Umbilical cord (tissue), 2 donors: Measurements from ENCODE around the gene CLDN14. TPM values are rescaled to one million over a fixed set of nuclear protein-coding genes. Genes with fewer than 3 reads are reported as not detected.

Experiments
- DNase-seq: peaks from one replicate; pipeline ENCODE4 v3.0.0-alpha.2; 2015; ENCODE audit warnings: low spot score
- total RNA-seq: library from RNA; depleted of rRNA; stranded (reverse); fragments of >200 nt; gene quantifications from one replicate; pipeline ENCODE4 v1.2.3, GENCODE V29; 2014; ENCODE audit warnings: low replicate concordance; ENCODE audit not compliant: insufficient read depth

The CLDN14 gene, protein sequence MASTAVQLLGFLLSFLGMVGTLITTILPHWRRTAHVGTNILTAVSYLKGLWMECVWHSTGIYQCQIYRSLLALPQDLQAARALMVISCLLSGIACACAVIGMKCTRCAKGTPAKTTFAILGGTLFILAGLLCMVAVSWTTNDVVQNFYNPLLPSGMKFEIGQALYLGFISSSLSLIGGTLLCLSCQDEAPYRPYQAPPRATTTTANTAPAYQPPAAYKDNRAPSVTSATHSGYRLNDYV
- total RNA-seq: 0.96 TPM

DNA sequence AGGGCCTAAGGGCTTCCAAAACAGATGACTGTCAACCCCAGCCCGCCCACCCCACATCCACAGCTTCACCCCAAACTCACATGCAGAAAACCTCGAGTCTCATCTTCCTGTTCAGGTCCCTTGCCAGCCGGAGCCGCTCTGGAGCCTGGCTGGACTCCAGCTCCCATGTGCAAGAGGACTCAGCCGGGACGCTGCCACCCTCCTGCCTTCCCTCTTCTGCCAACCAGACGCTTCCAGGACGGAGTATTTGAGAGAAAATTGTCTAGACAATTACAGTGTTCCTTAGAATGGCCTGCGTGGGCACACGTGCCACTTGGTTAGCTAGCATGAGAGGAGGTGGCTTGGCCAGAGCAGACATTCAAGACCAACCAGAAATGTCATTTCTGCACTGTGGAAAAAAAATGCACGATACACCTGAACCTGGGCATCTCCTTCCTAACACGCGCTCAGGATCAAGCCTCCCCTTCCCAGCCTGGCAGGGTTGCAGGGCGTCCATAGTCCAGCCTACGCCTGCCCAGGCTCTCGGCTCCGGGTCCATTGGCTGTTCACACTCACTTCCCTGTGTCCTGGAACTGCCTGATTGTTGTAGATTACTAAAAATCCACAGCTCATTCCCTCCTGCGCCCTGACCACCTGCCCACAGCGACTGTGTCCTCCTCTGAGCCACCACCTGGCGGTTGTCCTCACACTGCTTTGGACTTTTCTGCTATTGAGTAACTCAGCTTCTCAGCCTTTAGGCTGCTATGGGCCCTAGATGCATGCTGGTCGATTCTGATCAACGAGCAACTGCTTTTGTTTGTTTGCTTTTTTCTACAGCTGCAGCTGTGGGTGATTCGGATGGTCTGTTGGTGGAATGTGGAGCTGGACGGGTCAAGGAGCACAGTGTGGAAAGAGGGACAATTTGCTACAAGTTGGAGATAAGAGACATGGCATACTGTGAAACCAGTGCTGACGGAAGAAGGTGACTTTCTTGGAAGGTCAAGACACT is at the start of gene CLDN14:
CLDN14 (minus strand) TSS at position 708 of the 988 bp plus-strand sequence. CDS start 18,427 bp downstream, outside the sequence.
- DNase-seq: no peak

DNA sequence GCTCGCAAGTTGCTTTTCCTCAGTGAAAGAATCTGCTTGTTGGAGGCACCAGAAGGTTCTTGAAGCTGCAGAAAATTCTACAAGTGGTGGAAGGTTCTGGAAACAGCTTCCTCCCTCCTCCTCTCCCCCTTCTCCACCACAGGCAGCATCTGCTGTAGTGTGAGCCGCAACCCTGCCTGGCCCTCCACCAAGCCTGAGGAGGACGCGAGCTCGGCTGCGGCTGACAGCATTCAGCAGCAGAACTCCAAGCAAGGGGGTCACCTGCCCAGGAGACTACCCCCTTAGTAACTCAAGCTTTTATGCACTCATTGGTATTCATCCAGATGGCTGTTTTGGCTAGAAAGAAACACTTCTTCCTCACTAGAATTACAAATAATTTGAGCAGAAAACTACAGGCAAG is 48.8 kb upstream of the CLDN14 start:
- no peak for DNase-seq

DNA sequence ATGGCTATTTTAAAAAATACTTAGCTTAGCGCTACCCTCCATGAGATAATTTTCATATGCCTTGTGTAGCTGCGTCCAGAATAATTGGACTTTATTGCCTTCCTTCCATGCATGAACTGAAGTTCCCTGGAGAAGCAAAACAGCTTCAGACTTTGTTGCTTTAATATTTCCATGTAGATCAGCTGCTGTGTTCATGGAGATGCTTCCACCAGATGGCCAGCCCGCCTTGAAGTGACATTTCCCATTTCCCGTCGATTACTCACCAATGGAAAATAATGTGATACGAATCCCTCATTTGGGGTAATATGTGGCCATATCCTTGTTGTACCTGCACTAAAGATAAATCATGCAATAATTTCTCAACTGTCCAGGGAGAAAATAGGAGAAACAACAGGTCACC is 47.4 kb upstream of the CLDN14 start:
- DNase-seq: no peak

DNA sequence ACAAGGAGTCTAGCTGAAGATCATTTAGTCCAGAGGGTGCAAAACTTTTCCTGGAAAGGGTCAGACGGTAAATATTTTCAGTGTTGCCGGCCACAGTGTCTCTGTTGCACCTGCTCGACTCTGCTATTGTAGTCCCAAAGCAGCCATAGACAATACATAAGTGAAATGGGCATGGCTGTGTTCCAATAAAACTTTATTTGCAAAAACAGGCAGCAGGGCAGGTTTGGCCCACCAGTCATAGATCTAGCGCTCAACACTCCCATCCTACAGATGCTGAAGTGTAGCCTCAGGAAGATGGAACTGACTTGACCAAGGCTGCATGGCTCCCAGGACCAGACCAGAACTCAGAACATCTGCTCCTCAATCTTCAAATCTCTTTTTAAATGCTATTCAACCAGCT is 46.2 kb upstream of the CLDN14 start:
- DNase-seq: no peak

DNA sequence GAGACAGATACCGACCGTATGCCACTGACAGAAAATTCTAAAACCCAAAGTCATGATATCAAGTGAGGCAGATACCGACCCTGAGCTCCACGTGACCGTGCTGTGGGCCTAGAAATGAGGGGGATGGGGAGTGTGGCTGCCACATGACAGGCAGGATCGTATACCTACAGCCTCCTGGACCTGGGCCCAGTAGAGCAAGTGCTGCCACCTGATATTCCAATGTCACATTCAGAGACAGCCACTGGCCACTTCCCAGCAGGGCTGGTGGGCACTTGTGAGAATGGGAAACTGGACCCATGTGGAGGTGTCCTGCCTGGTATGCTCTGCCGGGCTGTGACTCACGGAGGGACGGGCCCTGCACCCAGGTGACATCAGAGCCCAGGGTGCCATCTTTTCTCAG is 44.6 kb upstream of the CLDN14 start:
- DNase-seq: no peak

DNA sequence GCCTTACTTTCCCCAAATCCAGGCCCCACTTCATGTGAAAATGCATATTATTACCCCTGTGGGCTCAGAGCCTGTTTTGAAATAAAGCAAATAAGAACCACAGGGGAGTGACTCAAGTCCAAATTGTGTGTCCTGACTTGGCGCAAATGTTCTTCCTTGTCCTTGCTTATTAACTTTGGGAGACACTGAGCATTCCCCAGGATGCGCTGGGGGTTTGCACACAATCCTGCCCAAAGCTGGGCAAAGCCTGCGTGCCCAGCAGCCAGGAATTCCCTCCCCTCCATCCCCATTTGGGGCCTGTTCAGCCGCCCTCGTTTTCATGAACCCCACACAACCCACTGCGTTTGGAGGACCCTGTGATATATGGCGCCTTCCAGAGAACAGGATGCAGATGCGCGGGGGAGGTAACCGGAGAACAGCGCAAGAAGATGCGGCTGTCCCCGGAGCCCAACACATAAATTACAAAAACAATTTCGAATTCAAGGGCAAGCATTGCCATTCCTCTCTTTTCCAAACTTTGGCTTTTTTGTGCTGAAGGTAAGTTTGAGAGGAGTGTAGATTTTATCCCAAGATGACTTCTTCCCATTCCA is 42.4 kb upstream of the CLDN14 start:
- no peak for DNase-seq

DNA sequence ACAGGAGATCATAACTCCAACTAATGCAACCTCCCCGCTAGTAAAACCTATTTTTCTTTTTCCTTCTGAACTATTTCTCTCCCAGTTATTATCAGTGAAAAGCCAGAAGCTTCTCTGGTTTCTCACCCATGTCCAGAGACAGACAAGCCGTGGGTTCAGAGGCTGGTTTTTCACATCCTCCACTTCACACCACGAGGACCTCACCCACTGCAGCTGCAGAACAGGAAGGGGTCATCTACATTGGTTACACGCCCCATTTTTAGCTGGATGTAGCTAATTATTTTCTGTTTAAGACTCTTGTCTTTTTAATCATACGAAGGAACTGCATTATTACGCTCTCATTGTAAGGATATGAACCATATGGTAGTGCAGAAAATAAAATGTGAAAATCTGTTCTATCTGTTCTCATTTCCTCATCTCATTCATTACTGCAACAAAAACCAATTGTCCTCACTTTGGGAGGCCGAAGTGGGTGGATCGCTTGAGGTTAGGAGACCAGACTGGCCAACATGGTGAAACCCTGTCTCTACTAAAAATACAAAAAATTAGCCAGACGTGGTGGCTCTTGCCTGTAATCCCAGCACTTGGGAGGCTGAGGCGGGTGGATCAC is 39.1 kb upstream of the CLDN14 start:
- DNase-seq: no peak

DNA sequence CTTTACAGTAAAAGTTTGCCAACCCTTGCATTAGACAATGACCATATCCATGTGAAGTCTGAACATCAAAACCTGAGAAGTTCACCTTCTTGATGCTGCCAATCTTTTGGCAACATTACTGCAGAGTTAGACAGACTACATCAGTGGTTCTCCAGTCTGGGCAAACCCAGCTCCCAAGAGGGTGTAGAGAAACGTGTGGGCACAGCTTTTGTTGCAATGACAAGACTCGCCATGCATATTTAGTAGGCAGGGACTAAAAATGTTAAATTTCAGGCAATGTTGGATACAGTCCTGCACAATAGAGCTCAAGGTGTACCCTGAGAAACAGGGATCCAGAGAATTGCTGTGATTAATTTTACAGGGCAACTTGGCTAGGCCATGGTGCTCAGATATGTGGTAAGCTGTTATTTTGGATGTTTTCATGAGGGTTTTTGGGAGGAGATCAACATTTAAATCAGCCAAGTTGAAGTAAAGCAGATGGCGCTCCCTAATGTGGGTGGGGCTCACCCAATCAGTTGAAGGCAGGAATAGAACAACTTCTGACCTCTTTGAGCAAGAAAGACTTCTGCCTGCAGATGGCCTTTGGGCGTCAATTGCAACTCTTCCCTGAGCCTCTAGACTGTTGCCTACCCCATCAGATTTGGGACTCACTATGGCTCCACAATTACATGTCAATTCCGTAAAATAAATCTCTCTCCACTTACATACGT is 37.6 kb upstream of the CLDN14 start:
- DNase-seq: no peak

DNA sequence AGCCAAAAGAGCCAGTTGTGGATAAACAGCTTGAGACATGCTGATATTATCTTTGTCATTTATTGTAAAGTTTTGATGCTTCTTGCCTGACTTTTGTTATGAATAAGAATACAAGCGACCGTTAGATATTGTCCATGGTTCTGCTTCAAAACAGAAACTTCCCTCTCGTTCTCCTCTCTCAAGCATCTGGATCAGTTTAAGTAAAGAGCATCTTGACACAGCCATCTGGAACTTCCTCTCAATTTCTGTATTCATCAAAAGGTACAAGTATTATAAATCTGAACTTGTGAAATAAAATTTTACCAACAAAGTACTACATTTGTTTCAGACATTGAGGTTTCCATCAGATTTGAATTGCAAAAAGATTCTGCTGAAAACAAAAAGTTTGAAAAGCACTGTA is 36.4 kb upstream of the CLDN14 start:
- no peak for DNase-seq

DNA sequence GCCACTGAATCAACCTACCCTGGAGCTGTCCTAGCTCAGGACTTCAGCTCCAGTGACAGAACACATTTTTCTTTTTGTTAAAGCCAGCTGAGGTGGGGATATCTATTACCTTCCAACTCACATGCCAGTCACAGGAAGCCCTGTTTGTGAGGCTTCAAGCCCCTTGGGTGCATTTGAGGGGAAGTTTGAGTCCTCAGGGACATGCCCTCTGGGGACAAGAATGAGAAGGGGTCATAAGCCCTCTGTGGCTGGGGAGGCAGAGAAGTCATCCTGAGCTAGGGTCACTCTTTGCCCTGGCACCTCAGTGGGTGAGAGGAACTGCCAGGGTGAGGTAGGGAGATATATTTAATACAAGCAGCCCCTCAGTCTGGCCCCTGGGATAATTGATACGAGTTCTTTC is 33.5 kb upstream of the CLDN14 start:
- no peak for DNase-seq

DNA sequence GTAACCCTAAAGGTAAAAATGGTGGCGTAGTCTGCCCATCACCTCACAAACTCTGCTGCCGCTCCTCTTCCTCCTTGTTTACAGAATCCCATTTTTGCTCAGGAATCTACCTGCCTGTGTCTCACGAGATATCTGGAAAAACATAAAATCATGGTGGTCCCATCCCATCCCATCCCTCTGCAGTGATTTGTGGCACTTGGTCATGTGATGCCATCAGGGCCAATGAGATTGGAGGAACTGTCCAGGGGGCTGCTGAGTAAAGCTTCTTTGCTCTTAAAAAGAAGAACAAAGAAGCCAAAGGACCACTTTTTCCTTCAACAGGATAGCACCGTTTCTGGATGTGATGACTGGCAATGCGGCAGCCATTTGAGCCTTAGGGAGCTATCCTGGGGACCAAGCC is 33.0 kb upstream of the CLDN14 start:
- DNase-seq: no peak

DNA sequence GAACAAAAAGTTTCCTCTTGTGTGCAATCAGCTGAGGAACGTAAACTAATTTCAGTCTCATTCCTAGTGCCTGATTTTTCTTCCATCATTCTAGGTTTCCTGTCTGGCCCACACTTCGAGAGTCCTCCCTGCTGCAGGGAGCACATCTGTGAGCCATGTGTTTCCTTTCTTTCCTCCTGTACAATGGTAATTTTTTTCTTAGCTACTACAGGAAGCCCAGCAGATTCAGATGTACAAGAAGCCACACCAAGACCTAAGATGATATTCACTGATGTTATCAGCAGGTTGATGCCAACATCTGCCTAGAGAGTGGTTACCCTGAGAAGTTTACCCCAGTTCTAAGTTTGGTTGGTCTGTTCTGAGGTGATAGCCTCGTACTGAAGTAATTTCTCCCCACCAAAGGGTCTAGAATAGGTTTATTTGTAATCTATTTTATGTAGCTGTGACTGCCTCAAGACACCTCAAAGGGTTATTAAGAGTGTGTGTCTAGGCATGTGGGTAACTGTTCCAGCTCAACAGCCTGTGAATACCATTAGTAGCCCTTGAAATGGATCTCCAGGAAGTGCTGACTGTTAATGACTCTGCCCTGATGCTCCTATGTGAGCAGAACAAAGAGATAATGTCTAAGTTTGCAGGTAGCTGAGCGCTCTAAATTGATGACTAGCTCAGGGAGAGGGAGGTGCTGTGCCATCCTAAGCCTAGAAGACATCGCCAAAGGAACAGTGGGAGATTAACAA is 31.7 kb upstream of the CLDN14 start:
- no peak for DNase-seq

DNA sequence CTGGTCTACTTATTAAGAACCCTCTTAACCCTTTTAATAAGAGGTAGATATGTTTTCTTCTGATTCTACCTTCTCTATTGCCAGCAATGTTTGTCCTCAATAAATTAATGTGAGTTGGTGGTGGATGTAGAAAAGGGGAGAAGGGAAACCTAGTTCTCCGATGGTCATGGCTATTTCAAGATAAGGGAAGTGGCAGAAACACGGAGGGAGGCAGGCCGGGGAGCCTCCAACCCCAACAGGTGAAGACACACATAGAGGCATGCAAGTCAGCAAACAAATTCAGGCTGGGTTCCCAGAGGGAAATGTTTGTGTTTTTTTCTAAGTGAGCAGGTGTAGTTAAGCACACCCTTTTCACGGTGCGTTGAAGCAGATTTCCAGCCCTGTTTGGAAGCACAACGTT is 31.0 kb upstream of the CLDN14 start:
- DNase-seq: no peak

DNA sequence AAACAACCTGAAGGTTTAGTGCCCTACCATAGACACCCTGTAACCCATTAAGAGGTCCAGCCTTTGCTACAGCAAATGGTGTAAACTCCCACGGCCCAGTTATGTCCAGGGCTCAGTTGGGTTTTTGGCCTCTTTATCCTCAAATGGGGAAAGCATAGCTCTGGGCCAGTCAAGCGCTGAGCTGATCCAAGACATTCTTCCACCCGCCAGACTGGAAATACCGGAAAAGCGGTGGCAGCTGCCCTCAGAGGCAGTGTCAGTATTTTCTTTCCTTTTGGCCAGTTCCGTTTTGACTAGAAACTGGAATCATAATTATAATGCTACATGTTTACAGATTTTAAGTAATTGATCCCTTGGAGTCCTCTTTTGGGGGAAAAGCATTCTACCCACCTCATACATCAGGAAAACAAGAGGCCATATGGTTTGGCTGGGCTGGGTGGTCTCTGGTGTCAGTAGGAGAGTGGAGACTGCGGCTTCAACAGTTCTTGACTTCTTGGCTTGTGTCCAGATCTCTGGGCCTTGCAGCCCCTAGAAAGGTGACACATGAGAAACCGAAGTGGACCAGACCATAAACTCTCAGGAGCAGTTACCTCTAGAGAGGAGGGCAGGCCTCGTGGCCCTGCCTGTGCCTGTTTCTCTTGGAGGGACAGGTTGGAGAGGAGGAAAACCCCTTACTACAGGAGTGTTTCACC is 30.2 kb upstream of the CLDN14 start:
- DNase-seq: peak; percentile 58

DNA sequence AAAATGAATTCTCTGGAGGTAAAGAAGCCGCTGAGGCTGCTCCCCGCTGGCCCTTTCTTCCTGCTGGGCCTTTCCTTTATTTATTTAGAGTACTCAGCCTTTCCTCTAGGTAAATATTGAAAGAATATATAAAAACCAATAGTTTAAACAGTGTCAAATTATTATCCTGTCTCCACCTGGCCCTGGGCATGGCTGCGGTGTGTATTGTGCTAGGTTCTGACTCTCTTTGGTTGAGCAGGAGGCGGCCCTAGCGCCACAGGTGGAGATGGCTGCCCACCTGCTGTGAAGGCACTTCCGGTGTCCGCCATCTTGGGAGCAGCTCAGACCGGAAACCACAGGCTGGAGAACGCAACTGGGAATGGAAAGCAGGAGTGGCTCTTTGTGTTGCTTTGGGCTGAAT is 29.0 kb upstream of the CLDN14 start:
- no peak for DNase-seq

DNA sequence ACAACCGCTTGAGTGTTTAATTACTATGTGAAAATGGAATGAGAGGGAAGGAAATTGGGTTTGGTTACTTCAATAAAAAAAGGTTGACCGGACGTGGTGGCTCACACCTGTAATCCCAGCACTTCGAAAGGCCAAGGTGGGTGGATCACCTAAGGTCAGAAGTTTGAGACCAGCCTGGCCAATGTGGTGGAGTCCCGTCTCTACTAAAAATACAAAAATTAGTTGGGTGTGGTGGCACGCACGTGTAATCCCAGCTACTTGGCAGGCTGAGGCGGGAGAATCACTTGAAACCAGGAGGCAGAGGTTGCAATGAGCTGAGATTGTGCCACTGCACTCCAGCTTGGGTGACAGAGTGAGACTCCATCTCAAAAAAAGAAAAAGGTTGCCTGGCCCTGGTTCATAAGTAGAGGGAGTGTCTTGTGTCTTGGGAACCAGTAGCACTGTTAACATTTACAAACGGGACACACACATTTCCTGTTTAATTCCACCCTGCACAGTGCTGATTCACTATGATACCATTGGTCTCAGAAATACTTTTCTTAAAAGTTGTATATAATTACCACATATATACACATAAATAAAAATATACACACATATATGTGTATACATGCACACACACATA is 27.6 kb upstream of the CLDN14 start:
- DNase-seq: no peak

DNA sequence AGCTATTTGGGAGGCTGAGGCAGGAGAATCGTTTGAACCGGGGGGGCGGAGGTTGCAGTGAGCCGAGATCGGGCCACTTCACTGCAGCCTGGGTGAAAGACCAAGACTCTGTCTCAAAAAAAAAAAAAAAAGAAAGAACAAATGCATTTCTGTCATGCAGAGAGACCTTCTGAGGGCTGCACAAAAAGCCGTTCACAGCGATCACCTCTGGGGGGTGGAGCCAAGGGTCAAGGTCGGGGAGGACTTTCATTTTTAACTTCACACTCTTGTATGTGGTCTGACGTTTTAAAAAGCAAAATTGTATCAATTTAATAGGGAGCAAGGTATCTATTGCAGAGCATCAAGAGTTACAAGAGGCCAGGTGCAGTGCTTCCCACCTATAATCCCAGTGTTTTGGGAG is 26.6 kb upstream of the CLDN14 start:
- no peak for DNase-seq

DNA sequence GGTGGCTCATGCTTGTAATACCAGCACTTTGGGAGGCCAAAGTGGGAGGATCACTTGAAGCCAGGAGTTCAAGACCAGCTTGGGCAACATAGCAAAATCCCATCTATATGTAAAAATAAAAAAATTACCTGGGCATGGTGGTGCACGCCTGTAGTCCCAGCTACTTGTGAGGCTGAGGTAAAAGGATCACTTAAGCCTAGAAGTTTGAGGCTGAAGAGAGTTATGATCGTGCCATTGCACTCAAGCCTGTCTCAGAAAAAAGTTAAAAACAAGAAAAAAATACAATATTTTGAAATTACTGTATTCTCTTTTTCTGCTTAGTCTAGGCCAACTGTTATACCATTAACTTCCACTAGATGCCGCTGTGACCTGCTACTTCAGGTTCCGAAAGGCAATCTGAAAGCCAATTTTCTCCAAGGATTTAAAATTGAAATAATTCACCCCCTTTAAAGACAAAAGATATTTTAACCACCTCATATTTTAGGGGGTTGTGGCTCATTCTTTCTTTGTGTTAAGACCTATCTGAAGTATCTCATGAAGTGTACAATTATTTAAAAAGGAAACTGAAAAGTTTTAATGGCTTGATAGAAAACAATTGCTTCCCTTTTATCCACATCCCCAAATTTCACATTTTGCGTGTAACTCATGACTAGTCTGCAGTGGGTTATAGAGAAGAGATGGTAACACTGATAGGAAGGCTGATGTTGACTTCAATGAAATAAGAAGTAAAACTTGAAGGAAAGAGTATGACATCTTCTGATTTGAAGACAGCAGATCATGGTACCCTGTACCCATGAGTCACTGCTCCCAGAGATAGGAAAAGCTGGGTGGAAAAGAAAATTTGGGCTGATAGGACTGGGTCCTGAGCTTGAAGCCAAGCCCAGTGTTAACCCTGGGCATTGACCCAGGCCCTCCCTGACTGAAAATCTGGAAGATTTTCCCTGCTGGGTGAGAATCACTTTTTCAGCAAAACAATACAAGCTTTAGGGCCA is 24.4 kb upstream of the CLDN14 start:
- peak; percentile 48 for DNase-seq
